ENCODE results near the gene RPP25L.

DNA sequence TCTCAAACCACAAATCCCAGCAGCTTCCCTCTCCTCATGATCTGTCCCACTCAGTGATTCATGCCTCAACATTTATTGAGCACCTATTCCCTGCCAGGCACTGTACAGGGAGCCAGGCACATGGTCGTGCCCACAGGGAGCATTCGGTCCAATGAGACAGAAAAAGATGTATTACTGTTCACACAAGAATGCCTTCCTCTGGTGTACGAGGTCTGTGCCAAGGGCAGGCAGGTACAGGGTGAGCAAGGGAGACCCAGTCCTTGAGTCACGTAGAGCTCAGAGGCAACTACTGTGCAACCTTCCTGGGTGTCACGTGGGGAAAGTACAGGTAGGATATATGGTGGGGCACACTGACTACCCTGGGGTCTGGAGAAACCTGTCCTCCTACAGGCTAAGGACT, 26.9 kb downstream of the RPP25L start:
- TF ChIP-seq, protein P1, sequence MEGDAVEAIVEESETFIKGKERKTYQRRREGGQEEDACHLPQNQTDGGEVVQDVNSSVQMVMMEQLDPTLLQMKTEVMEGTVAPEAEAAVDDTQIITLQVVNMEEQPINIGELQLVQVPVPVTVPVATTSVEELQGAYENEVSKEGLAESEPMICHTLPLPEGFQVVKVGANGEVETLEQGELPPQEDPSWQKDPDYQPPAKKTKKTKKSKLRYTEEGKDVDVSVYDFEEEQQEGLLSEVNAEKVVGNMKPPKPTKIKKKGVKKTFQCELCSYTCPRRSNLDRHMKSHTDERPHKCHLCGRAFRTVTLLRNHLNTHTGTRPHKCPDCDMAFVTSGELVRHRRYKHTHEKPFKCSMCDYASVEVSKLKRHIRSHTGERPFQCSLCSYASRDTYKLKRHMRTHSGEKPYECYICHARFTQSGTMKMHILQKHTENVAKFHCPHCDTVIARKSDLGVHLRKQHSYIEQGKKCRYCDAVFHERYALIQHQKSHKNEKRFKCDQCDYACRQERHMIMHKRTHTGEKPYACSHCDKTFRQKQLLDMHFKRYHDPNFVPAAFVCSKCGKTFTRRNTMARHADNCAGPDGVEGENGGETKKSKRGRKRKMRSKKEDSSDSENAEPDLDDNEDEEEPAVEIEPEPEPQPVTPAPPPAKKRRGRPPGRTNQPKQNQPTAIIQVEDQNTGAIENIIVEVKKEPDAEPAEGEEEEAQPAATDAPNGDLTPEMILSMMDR (IDR thresholded peaks at IDR 0.05): no peak
- no peak for TF ChIP-seq EZH2phosphoT487 (IDR thresholded peaks at IDR 0.05)
